ENCODE results near the gene PBX4.
A peak's percentile ranks its signal among the peaks of the same experiment; 100 is the strongest.

The PBX4 gene

DNA sequence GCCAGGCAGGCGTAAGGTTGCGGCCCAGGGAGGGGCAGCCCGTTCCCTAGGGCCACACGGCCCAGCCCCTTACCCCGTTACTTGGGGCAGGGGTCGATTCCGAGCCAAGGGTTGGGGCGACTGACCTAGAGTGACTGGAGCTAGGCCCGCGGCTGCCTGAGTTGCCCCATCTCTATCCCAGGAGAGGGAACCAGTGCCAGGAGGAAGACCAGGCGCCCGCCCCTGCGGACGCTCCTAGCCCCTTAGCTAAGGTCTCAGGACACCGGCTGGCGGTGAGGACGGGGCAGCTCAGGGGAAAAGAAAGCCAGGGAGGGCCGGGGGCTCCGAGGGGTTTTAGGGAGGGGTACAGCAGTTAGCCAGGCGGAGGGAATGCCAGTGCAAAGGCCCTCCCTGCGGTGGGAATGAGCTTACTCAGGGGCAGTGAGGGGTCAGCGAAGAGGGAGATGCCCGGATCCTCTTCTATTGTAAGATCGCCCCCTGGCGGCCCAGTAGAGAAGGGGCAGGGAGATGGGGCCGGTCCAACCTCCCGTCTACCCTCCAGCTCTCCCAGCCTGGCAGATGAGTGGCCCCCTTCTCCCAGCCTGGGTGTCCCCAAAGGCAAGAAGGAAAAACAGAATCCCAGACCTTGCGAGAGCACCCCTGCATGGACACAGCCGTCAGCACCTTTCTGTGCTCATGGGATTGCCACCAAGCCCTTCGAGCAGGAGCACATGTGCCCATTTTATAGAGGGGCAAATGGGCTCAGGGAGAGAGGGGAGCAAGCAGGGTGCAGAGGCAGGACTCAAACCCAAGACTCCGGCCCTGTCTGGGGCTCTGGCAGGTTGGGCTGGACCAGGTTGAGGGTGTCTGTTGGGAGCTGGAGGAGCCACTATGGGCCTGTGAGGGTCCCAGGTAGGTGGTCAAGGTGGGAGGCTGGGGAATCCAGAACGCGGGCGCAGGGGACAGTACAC is 64.1 kb downstream of the PBX4 start:
- peak in 3 of 5 experiments; percentile 43 to 52 (median 45) for DNase-seq

- DNase-seq, result no peak
Observed at GRCh38 chr19:19553670-19554069, 64.8 kb downstream of the PBX4 start.

DNA sequence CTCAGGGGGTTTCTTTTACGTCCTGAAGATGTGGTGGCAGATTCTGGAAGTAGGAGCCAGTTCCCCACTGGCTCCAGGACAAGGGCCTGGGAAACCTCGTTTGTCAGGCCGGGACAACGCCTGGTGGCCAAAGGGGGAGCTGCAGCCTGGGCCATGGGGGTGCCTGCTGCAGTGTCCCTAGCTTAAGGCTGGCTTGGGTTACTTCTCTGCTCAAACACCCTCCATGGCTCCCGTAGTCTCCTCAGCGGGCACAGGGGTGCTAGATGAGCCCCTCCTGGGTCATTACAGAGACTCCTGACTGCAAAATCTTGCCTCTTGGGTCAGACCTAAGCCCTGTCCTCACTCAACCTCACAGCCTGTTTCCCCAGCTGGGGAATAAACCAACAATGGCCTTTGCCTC is 65.7 kb downstream of the PBX4 start:
- peak in 1 of 5 experiments; percentile 37 for DNase-seq

GRCh38 chr19:19551853-19552192 is 66.7 kb downstream of the PBX4 start:
- DNase-seq, result no peak

- no peak for DNase-seq
Observed at GRCh38 chr19:19550972-19551852, 67.3 kb downstream of the PBX4 start.

- no peak for DNase-seq
Observed at GRCh38 chr19:19550485-19550929, 68.0 kb downstream of the PBX4 start.

- DNase-seq, result no peak
Observed at GRCh38 chr19:19549804-19550464, 68.6 kb downstream of the PBX4 start.

- no peak for DNase-seq
Observed at GRCh38 chr19:19548915-19549759, 69.3 kb downstream of the PBX4 start.

GRCh38 chr19:19547674-19548336 is 70.7 kb downstream of the PBX4 start:
- no peak for DNase-seq

GRCh38 chr19:19546751-19547162 is 71.7 kb downstream of the PBX4 start:
- DNase-seq, result no peak

DNA sequence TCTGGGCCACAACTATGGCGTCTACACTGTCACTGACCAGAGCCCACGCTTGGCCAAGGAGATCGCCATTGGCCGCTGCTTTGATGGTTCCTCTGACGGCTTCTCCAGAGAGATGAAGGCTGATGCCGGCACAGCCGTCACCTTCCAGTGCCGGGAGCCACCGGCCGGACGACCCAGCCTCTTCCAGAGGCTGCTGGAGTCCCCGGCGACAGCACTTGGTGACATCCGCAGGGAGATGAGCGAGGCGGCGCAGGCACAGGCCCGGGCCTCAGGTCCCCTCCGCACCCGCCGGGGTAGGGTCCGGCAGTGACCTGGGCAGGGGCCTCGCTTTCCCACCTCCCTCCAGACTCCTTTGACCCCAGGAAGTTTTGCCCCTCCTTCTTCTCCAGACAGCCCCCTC is 72.8 kb downstream of the PBX4 start:
- DNase-seq, result no peak

- no peak for DNase-seq
Observed at GRCh38 chr19:19544954-19545591, 73.4 kb downstream of the PBX4 start.

DNA sequence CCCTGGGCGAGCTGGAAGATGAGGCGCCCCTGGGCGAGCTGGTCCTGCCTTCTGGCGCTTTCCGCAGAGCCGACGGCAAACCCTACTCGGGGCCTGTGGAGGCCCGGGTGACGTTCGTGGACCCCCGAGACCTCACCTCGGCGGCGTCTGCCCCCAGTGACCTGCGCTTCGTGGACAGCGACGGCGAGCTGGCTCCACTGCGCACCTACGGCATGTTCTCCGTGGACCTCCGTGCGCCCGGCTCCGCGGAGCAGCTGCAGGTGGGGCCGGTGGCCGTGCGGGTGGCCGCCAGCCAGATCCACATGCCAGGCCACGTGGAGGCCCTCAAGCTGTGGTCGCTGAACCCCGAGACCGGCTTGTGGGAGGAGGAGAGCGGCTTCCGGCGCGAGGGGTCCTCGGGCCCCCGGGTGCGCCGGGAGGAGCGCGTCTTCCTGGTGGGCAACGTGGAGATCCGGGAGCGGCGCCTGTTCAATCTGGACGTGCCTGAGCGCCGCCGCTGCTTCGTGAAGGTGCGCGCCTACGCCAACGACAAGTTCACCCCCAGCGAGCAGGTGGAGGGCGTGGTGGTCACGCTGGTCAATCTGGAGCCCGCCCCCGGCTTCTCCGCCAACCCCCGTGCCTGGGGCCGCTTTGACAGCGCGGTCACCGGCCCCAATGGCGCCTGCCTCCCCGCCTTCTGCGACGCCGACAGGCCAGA is 74.1 kb downstream of the PBX4 start:
- DNase-seq, result no peak

DNA sequence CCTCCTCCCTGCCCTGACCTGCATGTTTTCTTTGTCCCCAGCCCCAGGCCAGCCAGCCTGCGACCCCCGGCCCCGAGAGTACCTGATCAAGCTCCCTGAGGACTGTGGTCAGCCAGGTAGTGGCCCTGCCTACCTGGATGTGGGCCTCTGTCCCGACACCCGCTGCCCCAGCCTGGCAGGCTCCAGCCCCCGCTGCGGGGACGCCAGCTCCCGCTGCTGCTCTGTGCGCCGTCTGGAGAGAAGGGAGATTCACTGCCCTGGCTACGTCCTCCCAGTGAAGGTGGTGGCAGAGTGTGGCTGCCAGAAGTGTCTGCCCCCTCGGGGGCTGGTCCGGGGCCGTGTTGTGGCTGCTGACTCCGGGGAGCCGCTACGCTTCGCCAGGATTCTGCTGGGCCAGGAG is 74.8 kb downstream of the PBX4 start:
- no peak for DNase-seq

DNA sequence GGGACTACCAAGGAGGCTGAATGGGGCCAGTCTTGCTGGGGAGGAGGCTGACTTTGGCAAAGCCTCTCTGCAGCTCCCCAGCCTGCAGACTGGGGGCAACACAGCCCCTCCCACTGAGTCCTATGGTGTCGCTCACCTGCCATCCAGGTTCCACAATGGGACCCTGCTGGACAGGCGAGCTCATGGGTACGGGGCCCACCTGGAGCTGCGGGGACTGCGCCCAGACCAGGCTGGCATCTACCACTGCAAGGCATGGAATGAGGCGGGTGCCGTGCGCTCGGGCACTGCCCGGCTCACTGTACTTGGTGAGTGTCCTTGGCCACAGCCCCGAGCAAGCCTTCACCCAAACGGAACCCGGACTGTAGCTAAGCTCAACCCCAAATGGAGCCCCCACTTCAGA is 75.4 kb downstream of the PBX4 start:
- DNase-seq, result no peak

DNA sequence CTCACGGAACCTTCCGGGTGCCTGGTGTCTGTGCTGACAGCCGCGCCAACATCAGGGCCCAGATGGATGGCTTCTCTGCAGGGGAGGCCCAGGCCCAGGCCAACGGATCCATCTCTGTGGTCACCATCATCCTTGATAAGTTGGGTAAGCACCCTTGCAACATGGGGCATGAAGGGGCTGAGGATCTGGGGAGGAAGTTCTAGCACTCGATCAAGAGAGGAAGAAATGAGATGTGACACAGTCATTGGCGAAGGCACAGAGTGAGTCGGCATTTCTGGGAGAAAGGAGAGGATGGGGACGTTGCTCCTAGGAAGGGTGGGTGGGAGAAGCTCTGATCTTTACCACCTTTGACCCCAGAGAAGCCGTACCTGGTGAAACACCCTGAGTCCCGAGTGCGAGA is 76.0 kb downstream of the PBX4 start:
- DNase-seq, result no peak

DNA sequence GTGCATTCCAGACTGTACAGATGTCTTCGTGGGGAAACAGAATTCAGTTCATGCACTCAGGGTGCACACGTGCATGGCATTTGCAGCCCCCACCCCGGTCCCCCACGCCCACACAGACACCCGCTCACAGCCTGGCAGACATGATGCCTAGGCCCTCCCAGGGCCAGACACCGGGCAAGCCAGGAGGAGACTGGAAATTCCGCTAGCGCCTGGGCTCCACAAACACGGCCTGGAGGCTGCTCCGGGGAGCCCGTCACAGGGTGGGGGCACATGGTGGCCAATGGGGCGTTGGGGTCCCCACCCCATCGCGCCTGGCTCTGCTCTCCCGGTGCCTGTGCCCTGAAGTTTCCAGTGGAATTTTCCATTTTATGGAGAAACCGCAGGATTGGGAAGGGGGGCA is 76.9 kb downstream of the PBX4 start:
- no peak for DNase-seq

DNA sequence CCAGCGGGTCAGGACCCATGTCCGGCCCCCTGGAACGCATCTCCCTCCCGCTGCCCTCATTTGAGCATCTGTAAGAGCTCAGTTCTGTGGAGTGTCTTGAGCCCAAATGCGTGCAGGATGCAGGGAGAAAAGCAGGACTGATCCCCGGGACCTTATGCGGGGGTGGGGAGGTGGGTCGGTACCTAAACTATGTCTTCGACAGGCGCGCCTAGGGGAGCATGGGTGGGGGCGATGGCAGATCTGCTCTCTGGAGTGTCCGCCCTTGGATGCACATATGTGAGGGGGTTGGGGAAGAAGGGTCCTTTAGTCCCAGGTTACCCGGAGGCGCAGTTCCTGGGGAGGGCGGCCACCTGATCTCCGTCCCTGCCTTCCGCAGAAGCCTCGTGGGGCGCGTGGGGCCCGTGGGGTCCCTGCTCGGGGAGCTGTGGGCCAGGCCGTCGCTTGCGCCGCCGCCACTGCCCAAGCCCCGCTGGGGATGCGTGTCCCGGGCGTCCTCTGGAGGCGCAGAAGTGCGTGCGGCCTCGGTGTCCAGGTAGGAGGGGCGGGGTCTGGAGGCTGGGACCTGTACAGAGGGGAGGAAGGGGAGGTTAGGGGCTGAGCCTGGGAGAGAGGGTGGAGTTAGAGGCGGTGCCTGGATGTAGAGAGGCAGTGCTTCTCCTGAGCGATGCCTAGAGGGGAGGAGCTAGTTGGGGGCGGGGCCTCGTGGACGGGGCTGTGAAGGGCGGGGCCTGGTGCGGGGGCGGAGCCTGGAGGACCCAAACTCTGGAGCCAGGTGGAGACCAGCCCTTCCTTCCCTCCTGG is 77.6 kb downstream of the PBX4 start:
- DNase-seq, result peak; percentile 57 to 81 (median 68)

DNA sequence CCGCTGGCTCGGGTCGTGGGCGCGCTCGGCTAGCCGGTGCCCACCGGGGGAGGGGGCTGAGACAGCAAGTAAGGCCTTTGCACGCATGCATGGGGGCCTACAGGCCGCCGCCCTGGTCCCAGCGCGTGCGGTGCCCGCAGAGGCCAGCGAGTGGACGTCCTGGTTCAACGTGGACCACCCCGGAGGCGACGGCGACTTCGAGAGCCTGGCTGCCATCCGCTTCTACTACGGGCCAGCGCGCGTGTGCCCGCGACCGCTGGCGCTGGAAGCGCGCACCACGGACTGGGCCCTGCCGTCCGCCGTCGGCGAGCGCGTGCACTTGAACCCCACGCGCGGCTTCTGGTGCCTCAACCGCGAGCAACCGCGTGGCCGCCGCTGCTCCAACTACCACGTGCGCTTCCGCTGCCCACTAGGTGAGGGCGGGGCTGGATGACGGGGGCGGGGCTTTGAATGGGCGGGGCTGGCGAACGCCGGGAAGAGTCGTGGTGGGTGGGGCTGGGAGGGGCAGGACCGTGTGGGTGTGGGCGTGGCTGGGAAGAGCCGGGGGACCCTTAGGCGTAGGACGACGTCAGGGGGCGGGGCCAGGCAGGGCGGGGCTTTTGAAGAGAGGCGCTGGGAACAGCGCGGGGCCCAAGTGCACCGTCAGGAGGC is 78.3 kb downstream of the PBX4 start:
- DNase-seq, result peak; percentile 34 to 78 (median 55)

Measured in T-helper 2 cell (primary cell).